Natural killer cell (primary cell): ENCODE results near the gene DACH1. TPM values are rescaled to one million over a fixed set of nuclear protein-coding genes. Genes with fewer than 3 reads are reported as not detected.

Experiments
- ATAC-seq, 3 donors: fragments of 150-1000 bp in 2 of 3; fragments of 200-7000 bp in 1 of 3; cut with Tn5 transposase; 1 replicate in 1 of 3; 2 replicates in 2 of 3; pipeline ENCODE4 v1.10.0; 2021; ENCODE audit warnings: mild to moderate bottlenecking in 2 of 3, moderate library complexity in 2 of 3
- DNase-seq, 2 donors: peaks; one replicate each; pipeline versions ENCODE4 v3.0.0 to v3.0.0-alpha.2; 2013 to 2021; ENCODE audit warnings: mixed read lengths in 1 of 2
- H3K27ac ChIP-seq: one replicate; pipeline ENCODE4 v1.5.1; 2013; ENCODE audit warnings: mild to moderate bottlenecking, low read length
- H3K27me3 ChIP-seq: one replicate; pipeline ENCODE4 v1.6.1; 2013; ENCODE audit warnings: low read length; ENCODE audit not compliant: control insufficient read depth, insufficient read depth
- H3K36me3 ChIP-seq: one replicate; pipeline ENCODE4 v1.6.1; 2013; ENCODE audit warnings: low read length; ENCODE audit not compliant: control insufficient read depth, insufficient read depth
- H3K4me1 ChIP-seq: one replicate; pipeline ENCODE4 v1.6.1; 2013; ENCODE audit warnings: low read length; ENCODE audit not compliant: control insufficient read depth, insufficient read depth
- H3K4me3 ChIP-seq: one replicate; pipeline ENCODE4 v1.5.1; 2013; ENCODE audit warnings: low read length
- H3K9me3 ChIP-seq: one replicate; pipeline ENCODE4 v1.6.1; 2013; ENCODE audit warnings: low read length; ENCODE audit not compliant: control insufficient read depth, insufficient read depth
- H3K27ac Mint-ChIP-seq, 2 donors: one replicate each; pipeline ENCODE4 v1.8.0; 2022; ENCODE audit warnings: mild to moderate bottlenecking in 2 of 2, mixed read lengths in 2 of 2, moderate library complexity in 1 of 2
- H3K27me3 Mint-ChIP-seq, 2 donors: one replicate each; pipeline ENCODE4 v1.8.0; 2022; ENCODE audit warnings: low read depth in 2 of 2, mixed read lengths in 2 of 2
- H3K36me3 Mint-ChIP-seq: one replicate; pipeline ENCODE4 v1.8.0; 2022; ENCODE audit warnings: mixed read lengths
- H3K4me1 Mint-ChIP-seq, 2 donors: one replicate each; pipeline ENCODE4 v1.8.0; 2022; ENCODE audit warnings: mixed read lengths in 2 of 2
- H3K4me3 Mint-ChIP-seq: one replicate; pipeline ENCODE4 v1.8.0; 2022; ENCODE audit warnings: mild to moderate bottlenecking, moderate library complexity, mixed read lengths
- H3K9me3 Mint-ChIP-seq, 2 donors: one replicate each; pipeline ENCODE4 v1.8.0; 2022; ENCODE audit warnings: mixed read lengths in 2 of 2
- CTCF ChIP-seq: fragments of 200-600 bp; IDR thresholded peaks from one replicate; pipeline ENCODE4 v1.8.0; 2022; ENCODE audit warnings: antibody characterized with exemption
- WGBS: methylation state at CpG from one replicate; pipeline ENCODE4 v1.1.7; 2013; ENCODE audit warnings: missing lambda C conversion rate; ENCODE audit not compliant: insufficient coverage; 5-methylcytosine and 5-hydroxymethylcytosine counted together
- intact Hi-C: fragments of 100-400 bp; cut with micrococcal nuclease; formaldehyde crosslinking; loops from one replicate; pipeline ENCODE4 v1.14.2; 2022
- total RNA-seq, 4 donors: library from RNA; stranded (reverse); fragments of 120-200 nt in 1 of 4; gene quantifications; one replicate each; pipeline versions ENCODE4 v1.2.3 to v1.2.4, GENCODE V29; 2013 to 2022

DACH1 gene
- total RNA-seq, 3 donors from 2014 or later (not counting 1 experiment from before 2014, with no cell fraction given), result 0.29 to 2.3 (median 0.49) TPM

- Mint-ChIP-seq H3K36me3 (no peaks in the 10 kb centered on the region), H3K4me3 (no peak overlapping the region), H3K4me1 (no peaks in the 10 kb centered on the region), H3K9me3 (peaks cover 0 to 5% of the 10 kb centered on the region in 2 donors), H3K27ac (no peak overlapping the region), H3K27me3 (no peaks in the 10 kb centered on the region)
- DNase-seq (no peak), ATAC-seq (no peak)
- TF ChIP-seq CTCF, result no peak
- H3K27me3 ChIP-seq, result no peaks in the 10 kb centered on the region
- WGBS, result 100% methylated on average over 1 of the region's 1 CpG
- H3K4me1 ChIP-seq, result no peaks in the 10 kb centered on the region
- no peak overlapping the region for H3K27ac ChIP-seq
- intact Hi-C loops, result no loop called here
- no peak overlapping the region for H3K4me3 ChIP-seq
- H3K9me3 ChIP-seq, result no peaks in the 10 kb centered on the region
- H3K36me3 ChIP-seq, result no peaks in the 10 kb centered on the region
Observed at GRCh38 chr13:71775966-71776365, 91.0 kb downstream of the DACH1 start.

DNA sequence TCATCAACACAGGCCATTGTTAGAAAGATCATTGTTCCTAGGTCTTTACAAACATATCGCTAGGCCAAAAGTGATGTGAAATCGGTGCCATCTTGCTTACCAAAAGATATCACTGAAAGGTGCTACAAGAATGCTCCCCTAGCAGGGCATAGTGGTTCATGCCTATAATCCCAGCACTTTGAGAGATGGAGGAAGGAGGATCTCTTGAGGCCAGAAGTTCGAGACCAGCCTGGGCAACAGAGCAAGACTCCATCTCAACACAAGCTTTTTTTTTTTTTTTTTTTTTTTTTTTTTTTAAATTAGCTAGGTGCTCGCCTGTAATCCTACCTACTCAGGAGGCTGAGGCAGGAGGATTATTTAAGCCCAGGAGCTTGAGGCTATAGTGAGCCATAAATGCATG lies 92.1 kb downstream of the DACH1 start:
- Mint-ChIP-seq H3K9me3 (peaks cover 0 to 3% of the 10 kb centered on the region in 2 donors), H3K4me3 (no peak overlapping the region), H3K27ac (no peak overlapping the region), H3K4me1 (no peaks in the 10 kb centered on the region), H3K36me3 (no peaks in the 10 kb centered on the region), H3K27me3 (no peaks in the 10 kb centered on the region)
- 93% methylated on average over 4 of the region's 4 CpGs for WGBS
- intact Hi-C loops, result no loop called here
- DNase-seq, result no peak
- no peak for TF ChIP-seq CTCF
- ATAC-seq, result no peak
- Histone ChIP-seq H3K4me1 (no peaks in the 10 kb centered on the region), H3K27me3 (no peaks in the 10 kb centered on the region), H3K9me3 (no peaks in the 10 kb centered on the region), H3K27ac (no peak overlapping the region), H3K36me3 (no peaks in the 10 kb centered on the region), H3K4me3 (no peak overlapping the region)

DNA sequence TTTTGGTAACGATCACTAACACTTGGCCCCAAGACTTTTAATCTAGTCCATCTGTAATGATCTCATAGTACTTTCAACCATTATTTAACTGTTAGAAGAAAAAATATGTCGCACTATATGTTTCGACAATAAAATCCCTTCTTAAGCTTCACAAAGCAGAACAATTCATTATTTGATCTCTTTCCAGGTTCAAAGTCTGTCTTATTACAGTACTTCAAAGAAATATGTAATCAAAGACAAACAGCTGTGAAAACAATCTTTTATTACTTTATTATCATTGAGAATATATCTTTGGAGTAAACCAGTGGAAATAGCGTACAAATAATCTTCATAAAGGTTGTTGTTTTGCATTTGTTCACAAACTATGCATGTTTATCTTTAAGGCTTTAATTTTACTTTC lies 93.5 kb downstream of the DACH1 start:
- Mint-ChIP-seq H3K4me1 (no peaks in the 10 kb centered on the region), H3K27me3 (no peaks in the 10 kb centered on the region), H3K36me3 (no peaks in the 10 kb centered on the region), H3K27ac (no peak overlapping the region), H3K4me3 (no peak overlapping the region), H3K9me3 (no peaks in the 10 kb centered on the region)
- no peak overlapping the region for H3K27ac ChIP-seq
- no peak for ATAC-seq
- H3K9me3 ChIP-seq, result no peaks in the 10 kb centered on the region
- no peaks in the 10 kb centered on the region for H3K36me3 ChIP-seq
- intact Hi-C loops, result no loop called here
- WGBS, result 89% methylated on average over 2 of the region's 4 CpGs
- no peak overlapping the region for H3K4me3 ChIP-seq
- H3K4me1 ChIP-seq, result no peaks in the 10 kb centered on the region
- TF ChIP-seq CTCF, result no peak
- H3K27me3 ChIP-seq, result no peaks in the 10 kb centered on the region
- DNase-seq, result no peak

- H3K9me3 ChIP-seq, result no peaks in the 10 kb centered on the region
- H3K4me1 Mint-ChIP-seq, result no peaks in the 10 kb centered on the region
- no peaks in the 10 kb centered on the region for H3K9me3 Mint-ChIP-seq
- WGBS, result 31% methylated on average over 1 of the region's 1 CpG
- TF ChIP-seq CTCF, result no peak
- no peaks in the 10 kb centered on the region for H3K36me3 Mint-ChIP-seq
- H3K27ac ChIP-seq, result no peak overlapping the region
- H3K4me1 ChIP-seq, result no peaks in the 10 kb centered on the region
- no peak for ATAC-seq
- DNase-seq, result no peak
- H3K27me3 Mint-ChIP-seq, result no peaks in the 10 kb centered on the region
- intact Hi-C loops, result no loop called here
- H3K36me3 ChIP-seq, result no peaks in the 10 kb centered on the region
- H3K4me3 Mint-ChIP-seq, result no peak overlapping the region
- H3K4me3 ChIP-seq, result no peak overlapping the region
- no peak overlapping the region for H3K27ac Mint-ChIP-seq
- no peaks in the 10 kb centered on the region for H3K27me3 ChIP-seq
Observed at GRCh38 chr13:71772361-71772760, 94.6 kb downstream of the DACH1 start.
